Tibial nerve (tissue), 4 donors: Measurements from ENCODE around the gene ADRA1B. TPM values are rescaled to one million over a fixed set of nuclear protein-coding genes. Genes with fewer than 3 reads are reported as not detected.

Experiments
- DNase-seq, 2 donors: peaks; one replicate each; pipeline ENCODE4 v3.0.0-alpha.2; 2019; ENCODE audit warnings: low spot score in 2 of 2
- H3K27ac ChIP-seq, 4 donors: fragments of 200-600 bp; sonication (generic) in 3 of 4; one replicate each; pipeline ENCODE4 v1.5.1; 2017 to 2019; ENCODE audit warnings: mild to moderate bottlenecking in 1 of 4
- H3K27me3 ChIP-seq, 2 donors: fragments of 200-600 bp; sonication (generic) in 1 of 2; one replicate each; pipeline versions ENCODE4 v1.5.1 to v1.6.0; 2017 to 2019
- H3K36me3 ChIP-seq, 3 donors: fragments of 200-600 bp; sonication (generic); one replicate each; pipeline ENCODE4 v1.5.1; 2018 to 2019
- H3K4me1 ChIP-seq, 4 donors: fragments of 200-600 bp; sonication (generic) in 3 of 4; one replicate each; pipeline ENCODE4 v1.5.1; 2017 to 2019
- H3K4me3 ChIP-seq, 4 donors: fragments of 200-600 bp; sonication (generic) in 3 of 4; one replicate each; pipeline ENCODE4 v1.5.1; 2017 to 2019; ENCODE audit warnings: mild to moderate bottlenecking in 1 of 4, moderate library complexity in 1 of 4
- H3K9me3 ChIP-seq, 4 donors: fragments of 200-600 bp; sonication (generic) in 3 of 4; one replicate each; pipeline ENCODE4 v1.5.1; 2017 to 2019
- CTCF ChIP-seq, 5 experiments: fragments of 200-600 bp in 3 of 5; fragments of 450-650 bp in 2 of 5; sonication (generic) in 3 of 5; IDR thresholded peaks; one replicate each; pipeline ENCODE4 v1.5.1; 2016 to 2019; ENCODE audit warnings: antibody characterized with exemption in 5 of 5, mild to moderate bottlenecking in 3 of 5, moderate library complexity in 2 of 5
- EP300 ChIP-seq, 2 donors: sonication (generic); formaldehyde crosslinking; IDR thresholded peaks; one replicate each; pipeline ENCODE4 v1.6.1; 2017; ENCODE audit warnings: antibody characterized with exemption in 2 of 2, mild to moderate bottlenecking in 1 of 2
- POLR2A ChIP-seq, 2 donors: fragments of 450-650 bp; IDR thresholded peaks; one replicate each; pipeline ENCODE4 v1.6.1; 2017; ENCODE audit warnings: antibody characterized with exemption in 2 of 2, mild to moderate bottlenecking in 2 of 2, moderate library complexity in 2 of 2
- WGBS, 2 donors: methylation state at CpG; one replicate each; pipeline ENCODE4 v1.1.5; 2018; 5-methylcytosine and 5-hydroxymethylcytosine counted together
- total RNA-seq, 4 donors: library from RNA; depleted of rRNA; stranded (reverse); fragments of >200 nt; gene quantifications; one replicate each; pipeline ENCODE4 v1.1.0, GENCODE V29; 2016

ADRA1B gene
- total RNA-seq, 4 donors from 2014 or later = 3.6 to 6.9 (median 6.2) TPM

- H3K27ac ChIP-seq = no peak overlapping the region
These were observed 13.7 kb upstream of the ADRA1B start for GRCh38 chr5:159902444-159903121.

GRCh38 chr5:159903131-159903530 lies 13.2 kb upstream of the ADRA1B start:
- DNase-seq = no peak
- Histone ChIP-seq H3K27me3 (no peaks in the 10 kb centered on the region), H3K4me3 (no peak overlapping the region), H3K4me1 (peaks cover 0 to 4% (median 0%) of the 10 kb centered on the region in 4 donors), H3K27ac (no peak overlapping the region), H3K36me3 (no peaks in the 10 kb centered on the region), H3K9me3 (no peaks in the 10 kb centered on the region)
- WGBS, 2 donors = 89 to 92% methylated on average over 1 of the region's 1 CpG
- TF ChIP-seq POLR2A (IDR thresholded peaks at IDR 0.05) (no peak), EP300 (IDR thresholded peaks at IDR 0.05) (no peak), CTCF (IDR thresholded peaks at IDR 0.05) (no peak)

More at GRCh38 chr5:159902444-159903121, 13.7 kb upstream of the ADRA1B start:
- no peak for DNase-seq
- Histone ChIP-seq H3K27me3 (no peaks in the 10 kb centered on the region), H3K9me3 (no peaks in the 10 kb centered on the region), H3K4me1 (peaks cover 0 to 4% (median 0%) of the 10 kb centered on the region in 4 donors), H3K4me3 (no peak overlapping the region), H3K36me3 (no peaks in the 10 kb centered on the region)
- 79 to 84% methylated on average over 8 of the region's 8 CpGs for WGBS, 2 donors
- TF ChIP-seq EP300 (IDR thresholded peaks at IDR 0.05) (no peak), CTCF (IDR thresholded peaks at IDR 0.05) (no peak), POLR2A (IDR thresholded peaks at IDR 0.05) (no peak)

DNA sequence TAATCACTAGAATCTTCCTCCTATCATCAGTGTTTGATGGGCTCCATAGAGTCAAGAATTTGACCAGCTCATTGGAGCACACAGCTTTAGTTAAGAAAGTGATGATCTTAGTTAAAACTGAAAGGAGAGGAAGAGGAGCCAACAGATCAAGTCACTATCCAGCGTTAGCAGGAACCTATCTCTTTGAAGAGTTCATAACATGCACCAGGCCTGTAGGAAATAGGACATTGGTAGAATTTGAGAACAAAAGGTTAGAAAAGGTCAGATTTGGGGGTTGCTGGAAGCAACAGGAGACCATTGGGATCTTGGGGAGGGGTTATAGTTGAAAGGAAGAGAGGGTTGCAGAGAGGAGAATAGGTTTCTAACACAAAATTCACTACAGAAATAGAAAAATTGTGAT lies 11.4 kb upstream of the ADRA1B start:
- H3K27me3 ChIP-seq = no peaks in the 10 kb centered on the region
- DNase-seq = no peak
- WGBS, 2 donors = 69 to 81% methylated on average over 1 of the region's 1 CpG
- no peak overlapping the region for H3K27ac ChIP-seq
- no peaks in the 10 kb centered on the region for H3K36me3 ChIP-seq
- no peak for TF ChIP-seq EP300 (IDR thresholded peaks at IDR 0.05)
- H3K4me3 ChIP-seq = no peak overlapping the region
- peaks cover 0 to 10% (median 0%) of the 10 kb centered on the region in 4 donors for H3K4me1 ChIP-seq
- no peaks in the 10 kb centered on the region for H3K9me3 ChIP-seq

DNA sequence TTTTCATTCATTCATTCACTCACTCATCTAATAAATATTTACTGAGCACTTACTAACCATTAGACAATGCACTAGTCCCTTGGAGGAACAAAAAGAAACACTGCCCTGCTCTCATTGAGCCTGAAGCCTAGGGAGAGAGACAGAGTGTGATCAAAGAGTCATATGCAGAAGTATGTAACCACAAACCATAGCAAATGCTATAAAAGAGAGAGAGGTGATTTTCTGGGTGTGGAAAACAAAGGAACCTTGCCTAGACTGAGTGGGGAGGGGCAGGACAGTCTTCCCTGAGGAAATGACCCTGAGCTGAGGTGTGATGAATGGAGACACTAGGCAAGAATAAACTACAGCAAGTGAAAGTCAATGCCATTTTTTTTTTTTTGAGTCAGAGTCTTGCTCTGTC lies 10.8 kb upstream of the ADRA1B start:
- Histone ChIP-seq H3K27me3 (no peaks in the 10 kb centered on the region), H3K4me3 (no peak overlapping the region), H3K4me1 (peaks cover 0 to 13% (median 0%) of the 10 kb centered on the region in 4 donors), H3K36me3 (no peaks in the 10 kb centered on the region), H3K27ac (no peak overlapping the region), H3K9me3 (no peaks in the 10 kb centered on the region)
- no peak for TF ChIP-seq CTCF (IDR thresholded peaks at IDR 0.05)
- no peak for TF ChIP-seq EP300 (IDR thresholded peaks at IDR 0.05)
- TF ChIP-seq POLR2A (IDR thresholded peaks at IDR 0.05) = no peak
- DNase-seq = no peak

- Histone ChIP-seq H3K4me3 (no peak overlapping the region), H3K27ac (peak overlapping the region in 2 of 4 donors; percentile 44 to 56), H3K36me3 (no peaks in the 10 kb centered on the region), H3K9me3 (no peaks in the 10 kb centered on the region), H3K27me3 (no peaks in the 10 kb centered on the region), H3K4me1 (peaks cover 0 to 16% (median 0%) of the 10 kb centered on the region in 4 donors)
- TF ChIP-seq CTCF (IDR thresholded peaks at IDR 0.05) (no peak), EP300 (IDR thresholded peaks at IDR 0.05) (no peak), POLR2A (IDR thresholded peaks at IDR 0.05) (no peak)
- WGBS, 2 donors = 77 to 83% methylated on average over 2 of the region's 2 CpGs
- DNase-seq = no peak
These were observed 9.8 kb upstream of the ADRA1B start for GRCh38 chr5:159906463-159906862.
